Activated CD4-positive, alpha-beta T cell treated with anti-CD3 and anti-CD28 coated beads, Interleukin-2, amount 50 U/mL, for 16 hours (primary cell): ENCODE measurements around the gene PRM1.

Experiments used
- DNase-seq: peaks from one replicate; pipeline ENCODE4 v3.0.0-alpha.2; 2020

Gene PRM1, protein sequence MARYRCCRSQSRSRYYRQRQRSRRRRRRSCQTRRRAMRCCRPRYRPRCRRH

DNA sequence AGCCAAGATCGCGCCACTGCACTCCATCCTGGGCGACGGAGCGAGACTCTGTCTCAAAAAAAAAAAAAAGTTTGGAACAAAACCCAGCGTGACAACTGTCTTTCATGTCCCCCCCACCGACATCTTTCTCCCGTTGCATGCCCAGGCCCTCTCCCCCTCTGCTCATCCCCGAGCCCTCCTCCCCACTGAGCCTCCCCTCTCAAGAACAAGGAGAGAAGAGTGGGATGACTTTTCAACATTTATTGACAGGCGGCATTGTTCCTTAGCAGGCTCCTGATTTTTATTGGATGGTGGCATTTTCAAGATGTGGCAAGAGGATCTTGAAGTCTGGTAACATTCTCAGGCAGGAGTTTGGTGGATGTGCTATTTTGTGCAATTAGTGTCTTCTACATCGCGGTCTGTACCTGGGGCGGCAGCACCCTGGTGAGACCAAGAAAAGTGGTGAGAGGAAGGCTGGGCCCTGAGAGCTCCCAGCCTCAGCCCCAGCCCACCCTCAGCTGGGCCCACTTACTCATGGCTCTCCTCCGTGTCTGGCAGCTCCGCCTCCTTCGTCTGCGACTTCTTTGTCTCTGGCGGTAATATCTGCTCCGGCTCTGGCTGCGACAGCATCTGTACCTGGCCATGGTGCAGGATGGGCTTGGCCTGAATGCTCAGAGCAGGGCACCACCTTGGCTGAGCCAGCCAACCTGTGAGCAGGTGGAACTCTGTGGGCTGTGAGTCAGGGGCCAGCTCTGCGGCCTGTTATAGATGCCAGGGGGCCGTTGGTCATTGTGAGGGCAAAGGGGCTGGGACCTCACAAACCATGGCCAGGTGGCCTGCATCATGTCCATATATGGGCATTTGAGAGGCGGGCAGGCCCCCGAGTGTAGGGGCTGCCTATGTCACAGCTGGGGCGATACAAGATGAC is at the start of gene PRM1:
TSS of gene PRM1 (minus strand) at position 715 of the 907 bp plus-strand sequence. CDS start at position 623, 92 bp downstream.
- no peak for DNase-seq

DNA sequence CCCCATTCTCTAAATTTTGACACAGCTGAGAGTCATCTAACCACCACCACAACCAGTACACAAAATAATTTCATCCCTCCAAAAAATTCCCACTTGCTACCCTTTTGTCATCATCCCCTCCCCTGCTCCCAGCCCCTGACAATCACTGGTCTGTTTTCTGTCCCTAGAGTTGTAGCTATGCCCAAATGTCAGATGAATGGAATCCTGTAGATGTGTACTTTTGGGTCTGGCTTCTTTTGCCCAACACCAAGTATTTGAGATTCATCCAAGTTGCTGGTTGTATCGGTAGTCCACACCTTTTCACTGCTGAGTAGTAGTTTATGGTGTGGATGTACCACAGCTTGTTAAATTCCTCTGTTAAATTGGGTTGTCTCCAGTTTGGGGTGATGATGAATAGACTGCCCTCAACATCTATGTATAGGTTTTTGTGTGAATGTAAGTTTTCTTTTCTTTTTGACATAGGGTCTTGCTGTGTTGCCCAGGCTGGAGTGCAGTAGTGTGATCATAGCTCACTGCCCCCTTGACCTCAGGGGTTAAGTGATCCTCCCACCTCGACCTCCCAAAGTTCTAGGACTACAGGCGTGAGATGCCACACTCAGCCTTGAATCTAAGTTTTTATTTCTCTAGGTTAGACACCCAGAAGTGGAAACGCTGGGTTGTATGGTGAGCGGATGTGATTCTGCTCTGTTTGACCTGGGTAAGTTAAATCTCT is 49.6 kb upstream of the PRM1 start:
- DNase-seq, result no peak

DNA sequence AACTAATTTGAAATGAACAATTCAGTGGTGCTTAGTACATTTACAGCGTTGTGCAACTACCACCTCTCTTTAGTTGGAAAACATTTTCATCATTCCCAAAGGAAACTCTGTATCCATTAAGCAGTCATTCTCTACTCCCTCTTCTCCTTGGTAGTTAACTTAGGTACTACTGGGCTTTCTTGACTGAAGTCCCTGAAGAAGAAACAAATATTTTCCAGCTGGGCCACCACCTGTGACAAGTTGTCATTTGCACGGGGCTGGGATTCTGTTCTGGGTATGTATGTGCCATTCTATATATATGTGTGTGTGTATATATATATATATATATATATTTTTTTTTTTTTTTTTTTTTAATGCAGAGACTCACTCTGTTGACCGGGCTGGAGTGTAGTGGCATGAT is 48.8 kb upstream of the PRM1 start:
- no peak for DNase-seq

DNA sequence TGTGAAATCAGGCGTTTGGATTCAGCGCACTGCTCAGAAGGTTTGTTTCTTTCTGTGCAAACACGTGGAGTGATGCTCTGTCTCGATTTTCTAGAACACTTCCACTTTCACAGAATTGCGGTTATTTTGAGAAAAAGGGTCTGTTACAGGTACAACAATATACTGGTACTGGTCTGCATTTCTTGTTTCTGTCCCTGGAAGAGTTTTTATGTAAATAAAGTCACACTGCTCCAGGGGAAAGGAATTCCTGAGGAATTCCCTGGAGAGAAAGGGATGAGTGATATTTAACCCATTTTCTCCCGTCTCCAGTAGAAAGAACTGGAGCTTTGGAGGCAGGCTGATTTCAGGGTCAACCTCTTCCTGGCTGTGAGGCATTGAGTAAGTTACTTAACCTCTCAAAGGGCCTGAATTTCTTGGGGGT is 48.0 kb upstream of the PRM1 start:
- peak; percentile 34 for DNase-seq

DNA sequence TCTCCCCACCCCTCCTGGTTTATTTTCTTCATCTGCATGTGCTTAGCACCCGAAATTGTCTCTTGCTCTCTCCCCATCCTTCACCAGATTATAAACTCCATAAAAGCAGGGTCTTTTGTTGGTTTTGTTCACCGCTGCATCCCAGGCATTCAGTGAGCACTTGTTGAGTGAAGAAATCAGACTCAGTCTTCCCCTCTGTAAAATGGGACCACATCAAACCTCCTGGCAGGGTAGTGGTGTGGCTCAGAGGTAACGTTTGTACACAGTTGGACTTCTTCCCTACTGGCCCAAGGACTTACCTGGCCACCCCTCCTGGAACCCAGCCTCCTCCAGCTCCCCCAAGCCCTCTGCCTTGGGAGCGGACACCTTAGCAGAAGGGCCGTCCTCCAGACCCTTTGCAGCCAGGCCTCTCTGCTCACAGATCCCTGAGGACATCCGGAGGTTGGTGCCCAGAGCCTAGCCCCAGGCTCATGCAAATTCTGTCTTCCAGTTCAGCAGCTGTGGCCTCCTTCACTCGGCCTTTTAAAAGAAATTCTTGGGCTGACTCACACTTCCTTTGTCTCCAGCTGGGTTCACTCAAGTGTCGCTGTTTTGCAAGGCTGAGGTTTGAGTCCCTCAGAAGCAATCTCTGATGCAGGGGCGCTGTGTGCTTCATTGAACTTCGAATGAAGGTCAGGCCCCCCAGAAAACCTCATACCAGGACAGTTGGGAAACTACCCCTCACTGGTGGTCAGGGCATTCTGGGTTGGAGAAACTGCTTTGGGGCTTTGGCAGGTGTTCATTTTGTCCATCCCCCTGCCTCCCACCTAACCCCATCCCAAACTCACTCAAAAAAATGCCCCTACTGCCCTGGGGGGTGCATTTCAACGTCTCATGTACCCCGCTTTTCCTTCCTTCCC is 47.3 kb upstream of the PRM1 start:
- peak; percentile 86 for DNase-seq

DNA sequence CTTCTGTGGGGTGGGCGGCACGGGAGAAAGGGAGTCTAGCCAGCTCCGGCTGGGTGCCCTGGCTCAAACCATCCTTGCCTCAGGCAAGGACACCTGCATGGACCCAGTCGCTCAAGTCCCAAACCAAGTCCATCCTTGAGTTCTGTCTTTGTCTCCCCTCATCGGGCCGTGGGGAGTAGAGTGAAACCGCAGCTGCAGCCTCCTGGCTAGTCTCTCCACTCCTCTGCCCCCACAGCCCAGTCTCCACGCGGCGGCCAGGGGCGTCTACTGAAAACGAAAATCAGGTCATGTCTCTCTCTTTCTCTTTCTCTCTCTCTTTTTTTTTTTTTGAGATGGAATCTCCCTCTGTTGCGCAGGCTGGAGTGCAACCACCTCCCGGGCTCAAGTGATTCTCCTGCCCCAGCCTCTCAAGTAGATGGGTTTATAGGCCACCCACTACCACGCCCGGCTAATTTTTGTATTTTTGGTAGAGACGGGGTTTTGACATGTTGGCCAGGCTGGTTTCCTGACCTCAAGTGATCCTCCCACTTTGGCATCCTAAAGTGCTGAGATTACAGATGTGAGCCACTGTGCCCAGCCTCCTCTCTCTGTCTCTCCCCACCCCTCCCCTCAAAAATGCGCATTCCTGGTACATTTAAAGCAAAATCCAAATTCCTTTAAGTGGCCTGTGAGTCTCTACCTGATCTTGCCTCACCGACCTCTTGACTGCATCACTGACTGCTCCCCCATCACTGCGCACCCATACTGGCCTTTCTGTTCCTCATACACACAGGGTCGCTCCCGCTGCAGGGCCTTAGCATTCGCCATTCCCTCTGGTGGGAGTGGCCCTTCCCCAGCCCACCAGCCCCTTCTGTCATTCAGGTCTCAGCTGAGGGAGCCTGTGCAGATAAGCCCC is 46.4 kb upstream of the PRM1 start:
- peak; percentile 19 for DNase-seq

DNA sequence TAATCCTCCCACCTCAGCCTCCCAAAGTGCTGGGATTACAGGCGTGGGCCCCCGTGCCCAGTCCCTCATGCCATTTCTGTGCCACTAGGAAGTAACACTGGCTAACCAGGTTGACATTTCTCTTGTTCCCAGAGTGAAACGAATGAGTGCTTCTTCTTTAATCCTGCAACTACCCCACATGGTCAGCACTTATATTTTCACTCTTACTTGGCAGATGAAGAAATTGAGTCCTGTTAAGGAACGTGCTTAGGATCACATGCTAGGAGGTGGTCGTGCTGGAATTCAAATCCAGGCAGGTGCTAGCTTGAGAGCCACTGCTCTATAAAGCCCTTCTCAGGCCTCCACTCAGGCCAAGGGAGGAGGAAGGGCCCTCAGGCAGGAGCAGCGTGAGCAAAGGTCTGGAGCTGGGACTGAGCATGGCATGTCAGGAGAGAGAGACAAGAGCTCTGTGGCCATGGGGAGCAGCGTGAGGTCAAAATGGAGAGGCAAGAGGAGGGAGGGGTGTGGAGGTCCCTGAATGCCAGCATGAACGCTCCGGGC is 45.7 kb upstream of the PRM1 start:
- DNase-seq, result no peak

DNA sequence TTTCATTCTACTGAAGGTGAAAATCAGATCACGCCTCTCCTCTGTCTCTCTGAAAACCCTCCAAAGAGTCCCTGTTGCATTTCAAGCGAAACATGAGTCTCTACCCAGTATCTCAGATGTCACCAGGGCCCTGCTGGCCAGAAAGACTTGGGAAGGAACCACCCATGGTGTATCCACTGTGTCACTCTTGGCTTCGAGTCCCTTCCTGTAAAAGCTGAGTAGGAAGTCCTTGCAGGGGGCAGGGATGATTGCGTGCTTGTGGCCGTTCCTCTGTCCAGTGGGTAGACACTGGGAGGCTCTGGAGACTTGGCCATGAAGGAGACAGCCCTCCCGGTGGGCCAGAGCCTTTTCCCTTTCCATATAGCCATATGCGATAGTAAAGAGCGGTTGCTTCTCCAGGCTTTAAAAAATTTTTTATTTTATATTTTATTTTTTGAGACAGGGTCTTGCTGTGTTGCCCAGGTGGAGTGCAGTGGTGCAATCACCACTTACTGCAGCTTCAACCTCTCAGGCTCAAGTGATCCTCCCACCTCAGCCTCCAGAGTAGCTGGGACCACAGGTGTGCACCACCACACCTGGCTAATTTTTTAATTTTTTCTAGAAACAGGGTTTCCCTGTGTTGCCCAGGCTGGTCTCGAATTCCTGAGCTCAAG is 45.1 kb upstream of the PRM1 start:
- no peak for DNase-seq

DNA sequence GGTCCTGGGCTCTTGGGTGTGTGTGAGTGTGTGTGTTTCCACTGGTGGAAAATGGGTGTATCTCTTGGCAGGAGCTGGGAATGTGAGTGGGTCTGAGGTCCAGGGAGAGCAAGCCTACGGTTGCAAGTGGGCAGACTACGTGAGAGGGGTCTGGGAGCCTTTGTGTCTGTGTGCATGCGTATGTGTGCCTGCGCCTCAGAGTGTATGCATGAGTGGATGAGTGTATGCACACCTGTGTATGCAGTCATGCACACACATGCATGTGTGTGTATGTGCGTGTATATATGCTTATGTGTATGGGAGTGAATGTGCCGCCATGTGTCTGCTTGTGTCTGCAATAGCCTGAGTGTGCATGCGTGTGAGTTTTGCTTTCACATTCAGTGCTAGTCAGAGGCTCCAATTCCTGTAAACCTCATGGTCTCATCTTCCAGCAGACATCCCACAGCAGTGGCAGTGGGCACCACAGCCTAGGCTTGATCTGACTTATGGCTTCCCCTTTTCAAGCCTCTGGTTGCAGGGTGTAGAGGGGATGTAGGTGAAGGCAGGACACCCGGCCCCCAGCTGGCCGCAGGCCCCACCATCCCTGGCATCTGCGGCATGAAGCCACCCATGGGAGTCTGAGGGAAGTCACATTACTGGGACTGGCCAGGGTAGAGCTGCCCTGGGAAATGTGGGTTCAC is 44.4 kb upstream of the PRM1 start:
- peak; percentile 64 for DNase-seq

DNA sequence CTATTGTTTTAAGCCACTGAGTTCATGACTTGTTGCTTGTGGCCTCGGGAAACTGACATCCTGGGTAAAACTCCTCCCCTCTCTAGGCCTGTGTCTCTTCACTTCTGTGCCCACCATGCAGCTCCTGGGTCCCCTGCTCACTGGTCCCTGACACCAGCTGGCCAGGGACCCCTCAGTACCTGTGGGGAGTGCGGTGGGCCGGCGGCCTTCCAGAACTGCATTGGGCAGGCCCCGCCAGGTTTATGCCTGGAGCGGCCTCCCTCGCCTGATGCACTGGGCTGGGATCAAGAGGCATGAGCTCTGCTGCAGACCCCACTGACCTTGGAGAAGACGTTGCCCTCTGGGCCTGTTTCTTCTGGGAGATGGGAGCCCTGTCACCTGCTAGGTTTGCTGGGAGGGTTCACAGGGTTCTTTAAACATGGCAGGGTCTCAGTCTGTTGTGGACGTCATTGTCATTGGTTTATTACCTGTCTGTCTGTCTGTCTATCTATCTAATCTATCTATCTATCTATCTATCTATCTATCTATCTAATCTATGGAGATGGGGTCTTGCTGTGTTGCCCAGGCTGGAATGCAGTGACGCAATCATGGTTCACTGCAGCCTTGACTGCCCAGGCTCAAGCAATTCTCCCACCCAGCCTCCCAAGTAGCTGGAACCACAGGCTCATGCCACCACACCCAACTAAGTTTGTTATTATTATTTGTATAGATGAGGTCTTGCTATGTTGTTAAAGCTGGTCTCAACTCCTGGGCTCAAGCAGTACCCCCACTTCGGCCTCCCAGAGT is 42.6 kb upstream of the PRM1 start:
- DNase-seq, result no peak

DNA sequence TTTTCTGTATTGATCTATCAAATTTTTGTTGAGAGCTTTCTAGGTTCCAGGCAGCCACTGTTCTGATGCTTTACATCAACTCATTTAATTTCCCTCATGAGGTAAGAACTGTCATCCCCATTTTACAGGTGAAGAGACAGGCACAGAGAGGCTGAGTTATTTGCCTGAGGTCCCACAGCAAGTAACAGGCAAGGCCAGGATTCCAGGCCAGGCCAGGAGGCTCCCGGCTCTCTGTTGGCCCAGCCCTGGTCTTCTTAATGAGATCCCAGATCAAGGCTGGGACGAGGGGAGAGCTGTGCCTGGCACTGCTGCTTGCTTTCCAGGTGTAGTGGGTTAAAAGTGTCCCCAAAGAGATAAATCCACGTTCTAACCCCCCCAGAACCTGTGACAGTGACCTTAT is 41.7 kb upstream of the PRM1 start:
- DNase-seq, result no peak

DNA sequence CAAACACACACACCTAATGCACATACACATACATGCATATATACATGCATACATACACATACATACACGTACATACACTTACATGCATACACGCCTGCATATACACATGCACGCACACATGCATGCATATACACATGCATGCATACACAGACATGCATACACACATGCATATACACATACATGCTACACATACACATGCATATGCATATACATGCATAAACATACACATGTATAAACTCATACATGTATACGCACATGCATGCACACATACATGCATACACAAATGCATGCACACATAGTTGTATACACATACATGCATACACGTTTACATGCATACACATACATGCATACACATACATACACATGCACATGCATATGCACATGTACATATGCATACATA is 40.5 kb upstream of the PRM1 start:
- no peak for DNase-seq

DNA sequence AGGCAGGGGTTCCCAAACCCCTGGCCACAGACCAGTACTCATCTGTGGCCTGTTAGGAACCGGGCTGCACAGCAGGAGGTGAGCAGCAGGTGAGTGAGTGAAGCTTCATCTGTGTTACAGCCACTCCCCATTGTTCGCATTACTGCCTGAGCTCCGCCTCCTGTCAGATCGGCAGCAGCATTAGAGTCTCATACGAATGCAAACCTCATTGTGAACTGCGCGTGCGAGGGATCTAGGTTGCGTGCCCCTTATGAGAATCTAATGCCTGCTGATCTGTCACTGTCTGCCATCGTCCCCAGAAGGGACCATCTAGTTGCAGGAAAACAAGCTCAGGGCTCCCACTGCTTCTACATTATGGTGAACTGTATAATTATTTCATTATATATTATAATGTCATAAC is 39.0 kb upstream of the PRM1 start:
- DNase-seq, result no peak

DNA sequence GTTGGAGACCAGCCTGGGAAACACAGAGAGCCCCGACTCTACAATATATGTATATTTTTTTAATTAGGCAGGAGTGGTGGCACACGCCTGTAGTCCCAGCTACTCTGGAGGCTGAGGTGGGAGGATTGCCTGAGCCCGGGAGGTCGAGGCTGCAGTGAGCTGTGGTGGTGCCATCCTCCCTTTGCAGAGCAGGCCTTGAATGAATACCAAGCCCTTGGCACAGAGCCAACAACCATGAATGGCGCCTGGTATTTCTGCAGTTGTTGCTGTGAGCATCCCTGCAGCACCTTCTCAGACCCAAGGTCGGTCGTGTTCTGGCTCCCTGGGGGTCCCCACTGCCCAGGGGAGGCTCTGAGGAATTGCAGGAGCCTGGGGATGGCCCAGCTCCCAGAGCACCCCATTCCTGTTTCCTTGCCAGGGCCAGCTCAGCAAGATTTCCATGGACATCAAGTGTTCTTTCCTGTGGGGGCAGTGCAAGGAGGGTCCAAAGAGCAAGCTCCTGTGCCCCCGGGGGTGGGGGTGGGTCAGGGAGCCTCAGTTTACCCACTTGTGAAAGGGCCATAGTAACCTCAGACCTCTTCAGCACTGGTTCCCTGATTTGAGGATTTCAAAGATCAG is 38.5 kb upstream of the PRM1 start:
- no peak for DNase-seq

DNA sequence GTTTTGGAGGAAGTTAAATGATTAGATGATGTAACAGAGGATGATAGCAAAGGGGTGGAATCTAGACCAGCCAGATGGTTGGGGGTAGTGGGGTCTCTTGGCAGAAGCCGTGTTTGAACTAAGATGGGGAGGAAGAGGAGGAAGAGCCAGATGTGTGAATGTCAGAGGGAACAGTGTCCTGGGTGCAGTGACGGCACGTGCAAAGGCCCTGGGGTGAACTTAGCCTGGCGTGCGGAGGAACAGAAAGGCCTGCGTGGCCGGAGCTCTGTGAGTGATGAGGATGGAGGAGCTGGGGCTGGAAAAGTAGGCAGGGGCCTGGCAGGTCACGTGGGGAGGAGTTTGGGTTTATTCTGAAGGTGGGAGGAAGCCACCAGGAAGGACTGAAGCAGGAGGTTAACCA is 37.7 kb upstream of the PRM1 start:
- no peak for DNase-seq

DNA sequence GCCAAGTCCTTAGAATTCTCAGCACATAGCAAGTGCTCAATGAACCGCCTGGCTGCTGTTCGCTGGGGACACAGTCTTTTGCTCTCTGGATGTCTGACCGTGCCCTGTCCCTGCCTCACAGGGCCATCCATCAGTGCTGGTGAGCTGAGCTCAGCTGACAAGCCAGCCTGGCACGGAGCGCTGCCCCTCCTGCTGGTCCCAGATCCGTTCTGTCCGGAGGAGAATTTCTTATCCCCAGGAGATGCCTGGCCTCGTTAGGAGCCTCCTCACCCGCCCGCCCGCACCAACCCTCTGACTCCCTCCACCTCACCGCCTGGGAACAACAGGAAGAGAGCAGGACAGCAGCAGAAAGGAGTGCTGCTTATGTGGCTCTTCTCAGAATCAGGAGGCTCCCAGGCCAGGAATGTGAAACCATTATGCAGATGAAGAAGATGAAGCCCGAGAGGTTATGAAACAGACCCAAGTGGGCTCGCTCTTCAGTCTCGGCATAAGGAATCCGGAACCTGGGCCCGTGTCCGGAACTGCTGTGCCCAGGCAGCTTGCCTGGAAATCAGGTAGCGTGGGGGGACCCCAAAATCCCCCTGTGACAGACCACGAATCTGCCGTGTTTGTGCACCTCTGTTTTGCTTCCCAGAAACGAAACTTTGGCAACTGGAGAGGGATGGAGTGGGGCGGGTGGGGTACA is 35.3 kb upstream of the PRM1 start:
- no peak for DNase-seq

DNA sequence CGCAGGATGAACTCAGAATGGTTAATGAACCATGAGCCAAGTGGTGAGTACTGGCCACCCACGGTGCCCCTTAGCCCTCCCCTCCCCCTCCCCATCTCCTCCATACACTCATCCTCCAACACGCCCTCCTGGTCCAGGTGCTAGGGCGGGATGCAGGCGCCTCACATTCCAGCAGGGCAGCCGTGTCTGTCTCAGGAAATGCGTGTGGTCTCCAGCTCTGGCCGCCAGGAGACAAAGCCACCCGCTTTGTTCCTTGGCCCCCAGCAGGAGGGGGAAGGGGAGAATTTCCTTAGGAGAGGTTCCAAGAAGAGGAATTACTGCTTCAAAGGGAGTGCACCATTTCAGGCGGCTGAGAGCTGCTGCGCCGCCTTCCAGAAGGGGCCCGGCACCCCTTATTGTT is 34.4 kb upstream of the PRM1 start:
- DNase-seq, result no peak

DNA sequence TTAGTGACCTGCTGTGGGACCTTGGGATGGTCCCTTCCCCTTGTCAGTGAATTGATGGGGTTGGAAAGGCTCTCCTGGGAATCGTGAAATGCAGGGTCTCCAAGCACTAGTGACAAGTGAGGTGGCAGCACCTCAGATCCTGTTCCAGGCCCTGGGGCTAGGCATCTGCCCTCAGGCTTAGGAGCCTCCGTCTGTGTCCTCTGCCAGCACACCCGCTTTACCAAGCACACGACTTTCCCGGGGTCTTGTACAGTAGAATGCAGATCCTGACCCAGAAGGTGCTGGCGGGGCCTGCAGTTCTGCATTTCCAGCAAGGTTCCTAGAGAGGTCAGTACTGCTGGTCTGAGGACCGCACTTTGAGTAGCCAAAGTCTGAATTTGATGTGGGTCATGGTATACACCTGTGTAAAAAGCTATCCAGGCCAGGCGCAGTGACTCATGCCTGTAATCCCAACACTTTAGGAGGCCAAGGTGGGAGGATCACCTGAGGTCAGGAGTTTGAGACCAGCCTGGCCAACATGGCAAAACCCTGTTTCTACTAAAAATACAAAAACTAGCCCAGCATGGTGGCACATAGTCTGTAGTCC is 33.3 kb upstream of the PRM1 start:
- no peak for DNase-seq
